Measurements from ENCODE around the gene MED4.
"Not testable (repeated sequence)": the region's sequence is repeated elsewhere in the genome, so short reads cannot be mapped to it uniquely, and the experiment has no call there.

The MED4 gene

GRCh38 chr13:48093588-48093987 lies 1.3 kb downstream of the MED4 start:
- DNase-seq: no peak

DNA sequence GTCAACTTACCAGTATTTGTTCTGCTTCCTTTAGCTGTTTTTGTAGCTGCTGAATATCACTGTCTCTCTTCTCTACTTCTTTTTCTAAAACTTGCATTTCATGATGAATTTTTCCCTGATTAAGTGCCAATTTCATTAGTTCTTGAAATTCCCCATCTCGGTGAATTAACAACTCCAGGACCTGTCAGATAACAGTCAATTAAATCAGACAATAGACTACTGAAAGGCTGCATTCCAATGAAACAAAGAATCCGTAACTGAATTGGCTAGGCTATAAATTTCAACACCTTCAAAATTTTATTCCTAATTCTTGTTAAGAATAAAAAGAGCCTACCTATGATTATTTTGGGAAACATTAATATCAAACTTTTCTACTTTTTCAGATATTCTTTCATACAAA lies 8.6 kb downstream of the MED4 start:
- DNase-seq: no peak

- no peak for DNase-seq
Measured at GRCh38 chr13:48081739-48082138, 13.2 kb downstream of the MED4 start.

- DNase-seq: peak in 1 of 2 experiments; percentile 18
Measured at GRCh38 chr13:48078251-48078656, 16.6 kb downstream of the MED4 start.

DNA sequence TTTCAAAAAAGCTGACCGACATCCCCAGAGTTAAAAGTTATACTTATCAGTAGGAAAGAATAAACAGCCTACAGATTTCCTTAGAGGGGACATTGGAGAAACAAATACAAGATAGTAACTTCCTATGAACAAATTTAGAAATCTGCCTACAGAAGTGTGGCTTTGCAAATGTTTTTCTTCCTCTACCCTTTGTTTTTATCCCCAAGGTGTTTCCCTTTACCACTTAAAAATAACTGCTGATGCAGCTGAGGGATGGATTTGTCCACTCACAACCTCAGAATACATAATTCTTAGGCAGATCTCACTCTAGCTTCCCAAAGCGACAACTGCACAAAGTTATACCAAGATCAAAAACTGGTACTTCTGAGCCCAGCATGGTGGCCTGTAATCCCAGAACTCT lies 20.9 kb downstream of the MED4 start:
- no peak for DNase-seq

DNA sequence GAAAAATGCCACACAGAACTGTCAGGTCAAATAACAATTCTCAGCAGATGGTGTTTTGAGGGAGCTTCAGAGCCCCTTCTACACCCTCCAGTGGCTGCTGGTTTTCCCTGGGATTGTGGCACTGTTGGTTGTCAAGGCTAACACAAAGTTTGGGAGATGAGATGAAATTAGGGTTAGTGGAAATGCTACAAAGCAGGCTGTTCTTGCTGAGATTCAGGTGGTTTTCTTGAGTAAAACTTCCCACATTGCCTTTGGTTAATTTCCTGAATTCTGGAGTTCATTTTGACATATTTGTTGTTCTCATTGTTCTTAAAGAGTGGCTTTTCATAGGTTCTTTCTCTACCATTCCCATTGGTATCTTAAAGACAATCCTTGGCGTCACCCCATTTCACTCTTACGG lies 22.1 kb downstream of the MED4 start:
- DNase-seq: no peak

DNA sequence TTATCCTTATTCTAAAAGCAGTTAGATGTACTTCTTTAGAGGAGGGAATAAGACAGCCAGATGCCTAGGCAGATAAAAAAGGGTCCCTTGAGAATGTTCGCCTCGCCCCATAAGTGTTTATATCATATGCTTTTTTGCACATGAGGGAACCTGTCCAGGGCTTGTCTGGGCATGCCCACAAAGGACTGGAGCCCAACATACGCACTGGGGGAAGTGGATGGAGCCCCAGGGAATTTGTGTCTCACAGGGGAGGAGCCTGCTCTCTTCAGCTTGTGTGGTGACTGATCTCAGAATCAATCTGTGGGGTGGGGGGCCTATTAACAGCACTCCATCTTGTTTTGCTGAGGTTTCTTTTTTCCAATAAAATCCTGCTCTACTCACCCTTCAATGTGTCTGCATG lies 22.6 kb downstream of the MED4 start:
- no peak for DNase-seq

- DNase-seq: no peak
Measured at GRCh38 chr13:48070942-48071341, 24.0 kb downstream of the MED4 start.

GRCh38 chr13:48069573-48069972 lies 25.3 kb downstream of the MED4 start:
- DNase-seq: no peak

- no peak for DNase-seq
Measured at GRCh38 chr13:48068952-48069351, 26.0 kb downstream of the MED4 start.

GRCh38 chr13:48068036-48068435 lies 26.9 kb downstream of the MED4 start:
- DNase-seq: no peak

GRCh38 chr13:48066310-48066989 lies 28.5 kb downstream of the MED4 start:
- DNase-seq: no peak

DNA sequence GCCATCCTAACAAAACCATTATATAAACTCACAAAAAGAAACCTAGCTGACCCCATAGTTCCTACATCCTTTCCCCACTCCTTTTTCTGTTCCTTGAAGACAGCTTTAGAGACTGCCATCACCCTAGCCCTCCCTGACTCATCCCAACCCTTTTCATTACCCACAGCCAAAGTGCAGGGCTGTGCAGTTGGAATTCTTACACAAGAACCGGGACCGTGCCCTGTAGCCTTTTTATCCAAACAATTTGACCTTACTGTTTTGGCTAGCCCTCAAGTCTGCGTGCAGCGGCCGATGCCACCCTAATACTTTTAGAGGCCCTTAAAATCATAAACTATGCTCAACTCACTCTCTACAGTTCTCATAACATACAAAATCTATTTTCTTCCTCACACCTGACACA lies 35.0 kb downstream of the MED4 start:
- not testable (repeated sequence) for DNase-seq

GRCh38 chr13:48058536-48058935 lies 36.4 kb downstream of the MED4 start:
- DNase-seq: not testable (repeated sequence)

GRCh38 chr13:48055712-48056111 lies 39.2 kb downstream of the MED4 start:
- no peak for DNase-seq

GRCh38 chr13:48054601-48055000 lies 40.3 kb downstream of the MED4 start:
- no peak for DNase-seq

- DNase-seq: no peak
Measured at GRCh38 chr13:48050550-48050949, 44.4 kb downstream of the MED4 start.

- peak in 1 of 2 experiments; percentile 28 for DNase-seq
Measured at GRCh38 chr13:48043789-48044503, 51.0 kb downstream of the MED4 start.

GRCh38 chr13:48042894-48043293 lies 52.0 kb downstream of the MED4 start:
- DNase-seq: no peak

- no peak for DNase-seq
Measured at GRCh38 chr13:48040896-48041295, 54.0 kb downstream of the MED4 start.

DNA sequence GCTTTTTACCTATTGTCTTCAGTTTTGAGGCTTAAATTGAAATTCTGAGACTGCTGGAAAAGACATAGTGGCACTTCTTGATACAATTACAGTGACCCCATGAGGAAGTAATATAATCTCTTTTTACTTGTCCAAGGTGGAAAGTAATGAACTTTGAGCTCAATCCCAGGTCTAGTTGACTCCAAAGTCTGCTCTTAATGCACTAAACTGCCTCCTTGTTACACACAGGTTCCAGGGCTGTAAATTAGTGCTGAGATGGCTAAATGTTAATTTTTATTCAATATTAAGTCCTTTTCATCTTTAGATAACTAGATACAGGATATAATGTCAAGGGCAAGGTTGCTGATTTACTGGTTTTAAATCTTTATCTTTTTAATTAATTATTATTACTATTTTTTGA lies 54.9 kb downstream of the MED4 start:
- no peak for DNase-seq

- DNase-seq: no peak
Measured at GRCh38 chr13:48038761-48039160, 56.1 kb downstream of the MED4 start.

- peak; percentile 80 to 91 for DNase-seq
Measured at GRCh38 chr13:48037346-48038173, 57.3 kb downstream of the MED4 start, which contains the start of gene NUDT15. Gene NUDT15 (plus strand): TSS chr13:48037726. CDS start chr13:48037747, 21 bp downstream.

DNA sequence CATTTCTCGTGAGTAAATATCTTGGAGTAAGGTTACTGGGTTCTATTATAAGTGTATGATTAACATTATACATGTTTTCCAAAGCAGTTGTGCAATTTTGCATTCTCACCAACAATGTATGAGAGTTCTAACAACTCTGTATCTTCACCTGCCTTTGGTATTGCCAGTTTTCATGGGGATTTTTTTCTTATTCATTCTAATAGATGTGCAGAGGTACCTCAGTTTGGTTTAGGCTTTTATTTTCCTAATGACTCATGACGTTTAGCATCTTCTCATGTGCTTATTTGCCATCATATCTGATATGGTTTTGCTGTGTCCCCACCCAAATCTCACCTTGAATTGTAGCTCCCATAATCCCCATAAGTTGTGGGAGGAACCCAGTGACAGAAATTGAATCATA lies 65.0 kb downstream of the MED4 start:
- no peak for DNase-seq

All from SW 1271 (cell line).